ENCODE results near the gene MAP3K10.

The MAP3K10 gene

GRCh38 chr19:40221858-40222619 is 30.8 kb downstream of the MAP3K10 start:
- H3K36me3 ChIP-seq (ENCODE audit: control insufficient read depth, insufficient read depth, low read length), result no peaks in the 10 kb centered on the region
- H3K27me3 ChIP-seq (ENCODE audit: control insufficient read depth, insufficient read depth, low read length), result peaks cover 54% of the 10 kb centered on the region
- H3K9me3 ChIP-seq (ENCODE audit: control insufficient read depth, low read length), result no peaks in the 10 kb centered on the region
- peaks cover 25% of the 10 kb centered on the region for H3K4me1 ChIP-seq (ENCODE audit: control insufficient read depth, insufficient read depth, low read length)
- H3K4me3 ChIP-seq (ENCODE audit: low read length), result no peak overlapping the region
- H3K9ac ChIP-seq (ENCODE audit: low read length), result no peak overlapping the region

DNA sequence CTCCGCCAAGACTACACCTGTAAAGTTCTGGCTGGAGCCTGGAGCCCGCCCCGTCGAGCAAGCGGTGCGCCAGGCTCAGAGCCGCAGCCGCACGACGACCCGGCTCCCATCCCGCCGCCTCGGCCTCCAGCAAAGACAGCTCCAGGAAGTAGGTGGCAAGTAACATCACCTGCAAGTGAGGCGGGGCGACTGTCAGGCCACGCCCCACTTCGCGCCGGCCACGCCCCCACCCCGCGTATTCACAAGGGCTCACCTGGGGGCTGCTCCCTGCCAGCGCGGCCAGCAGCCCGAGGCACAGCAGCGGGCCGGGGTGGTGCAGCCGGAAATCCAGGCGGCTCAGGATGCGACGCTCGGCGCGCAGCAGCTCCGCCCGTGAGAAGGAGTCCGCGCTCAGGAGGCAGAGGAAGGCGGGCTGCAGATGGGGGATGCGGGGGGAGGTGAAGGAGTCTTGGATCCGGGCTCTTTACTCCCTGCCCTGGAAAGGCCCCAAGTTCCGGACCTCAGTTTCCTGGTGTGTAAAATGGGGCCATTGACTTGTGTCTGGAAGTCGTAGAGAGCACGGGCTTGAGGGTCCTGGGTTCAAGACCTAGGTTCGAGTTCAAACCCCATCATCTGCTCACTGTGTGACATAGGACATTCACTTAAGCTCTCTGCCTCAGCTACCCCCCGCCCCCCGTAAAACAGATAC is 32.1 kb downstream of the MAP3K10 start:
- Histone ChIP-seq H3K9ac (ENCODE audit: low read length) (no peak overlapping the region), H3K27me3 (ENCODE audit: control insufficient read depth, insufficient read depth, low read length) (peaks cover 48% of the 10 kb centered on the region), H3K4me3 (ENCODE audit: low read length) (no peak overlapping the region), H3K36me3 (ENCODE audit: control insufficient read depth, insufficient read depth, low read length) (no peaks in the 10 kb centered on the region), H3K9me3 (ENCODE audit: control insufficient read depth, low read length) (no peaks in the 10 kb centered on the region), H3K4me1 (ENCODE audit: control insufficient read depth, insufficient read depth, low read length) (peaks cover 19% of the 10 kb centered on the region)

GRCh38 chr19:40224342-40225150 is 33.3 kb downstream of the MAP3K10 start:
- H3K36me3 ChIP-seq (ENCODE audit: control insufficient read depth, insufficient read depth, low read length), result no peaks in the 10 kb centered on the region
- peaks cover 16% of the 10 kb centered on the region for H3K4me1 ChIP-seq (ENCODE audit: control insufficient read depth, insufficient read depth, low read length)
- H3K27me3 ChIP-seq (ENCODE audit: control insufficient read depth, insufficient read depth, low read length), result peaks cover 39% of the 10 kb centered on the region
- H3K9ac ChIP-seq (ENCODE audit: low read length), result no peak overlapping the region
- no peak overlapping the region for H3K4me3 ChIP-seq (ENCODE audit: low read length)
- H3K9me3 ChIP-seq (ENCODE audit: control insufficient read depth, low read length), result no peaks in the 10 kb centered on the region

DNA sequence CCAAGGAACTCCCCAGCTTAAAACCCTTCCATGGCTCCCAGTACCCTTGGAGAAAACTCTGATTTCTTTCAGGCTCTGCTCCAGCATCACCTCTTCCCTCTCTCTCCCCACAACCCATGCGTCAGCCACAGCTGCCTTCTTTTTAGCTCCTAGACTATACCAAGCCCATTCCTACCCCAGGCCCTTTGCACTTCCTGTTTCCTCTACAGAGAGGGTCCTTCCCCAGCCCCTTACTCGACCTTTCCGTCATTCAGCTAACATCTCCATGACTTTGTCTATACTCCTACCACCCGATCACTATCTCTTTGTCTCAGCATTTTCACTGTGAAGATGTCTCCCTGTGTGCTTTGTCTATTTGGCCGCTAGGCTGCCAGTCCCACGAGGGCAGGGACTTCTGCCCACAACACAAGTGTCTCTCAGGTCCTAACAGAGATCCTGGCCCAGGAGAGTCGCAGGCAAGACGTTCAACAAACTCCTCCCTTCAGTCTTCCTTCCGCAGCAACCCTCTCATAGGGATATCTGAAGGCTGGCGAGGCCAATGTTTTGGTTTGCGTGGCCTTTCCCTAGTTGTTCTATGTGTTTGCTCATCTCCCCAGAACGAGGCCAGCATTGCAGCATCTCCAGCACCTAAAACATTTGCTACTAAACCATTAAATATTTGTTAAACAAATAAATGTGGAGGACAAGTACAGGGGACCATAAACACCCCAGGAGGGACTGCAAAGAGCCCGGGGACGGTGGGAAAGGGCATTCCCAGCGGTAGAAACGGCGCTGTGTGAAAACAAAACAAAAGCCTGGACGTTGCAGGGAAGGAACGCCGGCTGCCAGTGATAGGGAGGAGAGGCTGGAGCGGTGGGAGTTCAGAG is 34.4 kb downstream of the MAP3K10 start:
- H3K4me3 ChIP-seq (ENCODE audit: low read length), result no peak overlapping the region
- H3K9ac ChIP-seq (ENCODE audit: low read length), result no peak overlapping the region

DNA sequence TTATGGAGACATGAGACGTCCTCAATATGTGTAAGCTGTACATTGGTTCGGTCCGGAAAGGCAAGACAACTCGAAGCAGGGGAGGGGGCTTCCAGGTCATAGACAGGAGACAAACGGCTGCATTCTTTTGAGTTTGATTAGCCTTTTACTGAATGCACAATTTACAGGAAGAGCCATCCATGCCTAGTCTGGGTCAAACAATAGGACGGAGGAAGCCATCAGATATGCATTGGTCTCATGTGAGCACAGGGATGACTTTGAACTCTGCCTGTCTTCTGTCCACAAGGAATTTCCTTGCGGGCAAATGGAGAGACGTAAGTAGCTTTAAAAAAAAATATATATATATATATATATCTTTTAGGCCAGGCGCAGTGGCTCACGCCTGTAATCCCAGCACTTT is 37.1 kb downstream of the MAP3K10 start:
- Histone ChIP-seq H3K27me3 (ENCODE audit: control insufficient read depth, insufficient read depth, low read length) (peaks cover 37% of the 10 kb centered on the region), H3K36me3 (ENCODE audit: control insufficient read depth, insufficient read depth, low read length) (no peaks in the 10 kb centered on the region), H3K4me1 (ENCODE audit: control insufficient read depth, insufficient read depth, low read length) (peaks cover 13% of the 10 kb centered on the region), H3K4me3 (ENCODE audit: low read length) (no peak overlapping the region), H3K9ac (ENCODE audit: low read length) (no peak overlapping the region), H3K9me3 (ENCODE audit: control insufficient read depth, low read length) (no peaks in the 10 kb centered on the region)

More for the DNA sequence above, 34.4 kb downstream of the MAP3K10 start:
- Histone ChIP-seq H3K4me1 (ENCODE audit: control insufficient read depth, insufficient read depth, low read length) (peaks cover 13% of the 10 kb centered on the region), H3K9me3 (ENCODE audit: control insufficient read depth, low read length) (no peaks in the 10 kb centered on the region), H3K36me3 (ENCODE audit: control insufficient read depth, insufficient read depth, low read length) (no peaks in the 10 kb centered on the region), H3K27me3 (ENCODE audit: control insufficient read depth, insufficient read depth, low read length) (peaks cover 38% of the 10 kb centered on the region)

DNA sequence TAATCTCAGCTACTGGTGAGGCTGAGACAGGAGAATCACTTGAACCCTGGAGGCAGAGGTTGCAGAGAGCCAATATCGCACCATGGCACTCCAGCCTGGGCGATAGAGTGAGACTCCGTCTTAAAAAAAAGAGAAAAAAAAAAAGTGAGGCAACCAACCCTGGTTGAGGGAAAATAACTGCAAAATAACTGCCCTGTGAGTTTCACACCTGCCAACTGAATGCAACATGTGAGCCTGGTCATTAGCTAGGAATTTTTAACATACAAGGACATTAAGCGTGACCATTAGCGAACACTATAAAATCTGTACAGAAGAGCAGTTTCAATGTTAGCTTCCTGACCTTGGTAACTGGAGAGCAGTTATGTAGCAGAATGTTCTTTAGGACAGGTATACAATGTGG is 37.6 kb downstream of the MAP3K10 start:
- H3K9ac ChIP-seq (ENCODE audit: low read length), result no peak overlapping the region
- H3K9me3 ChIP-seq (ENCODE audit: control insufficient read depth, low read length), result no peaks in the 10 kb centered on the region
- peaks cover 13% of the 10 kb centered on the region for H3K4me1 ChIP-seq (ENCODE audit: control insufficient read depth, insufficient read depth, low read length)
- no peaks in the 10 kb centered on the region for H3K36me3 ChIP-seq (ENCODE audit: control insufficient read depth, insufficient read depth, low read length)
- peaks cover 34% of the 10 kb centered on the region for H3K27me3 ChIP-seq (ENCODE audit: control insufficient read depth, insufficient read depth, low read length)
- H3K4me3 ChIP-seq (ENCODE audit: low read length), result no peak overlapping the region

GRCh38 chr19:40229484-40229883 is 38.3 kb downstream of the MAP3K10 start:
- Histone ChIP-seq H3K9ac (ENCODE audit: low read length) (no peak overlapping the region), H3K9me3 (ENCODE audit: control insufficient read depth, low read length) (no peaks in the 10 kb centered on the region), H3K4me3 (ENCODE audit: low read length) (no peak overlapping the region), H3K27me3 (ENCODE audit: control insufficient read depth, insufficient read depth, low read length) (peaks cover 30% of the 10 kb centered on the region), H3K4me1 (ENCODE audit: control insufficient read depth, insufficient read depth, low read length) (peaks cover 13% of the 10 kb centered on the region), H3K36me3 (ENCODE audit: control insufficient read depth, insufficient read depth, low read length) (no peaks in the 10 kb centered on the region)

DNA sequence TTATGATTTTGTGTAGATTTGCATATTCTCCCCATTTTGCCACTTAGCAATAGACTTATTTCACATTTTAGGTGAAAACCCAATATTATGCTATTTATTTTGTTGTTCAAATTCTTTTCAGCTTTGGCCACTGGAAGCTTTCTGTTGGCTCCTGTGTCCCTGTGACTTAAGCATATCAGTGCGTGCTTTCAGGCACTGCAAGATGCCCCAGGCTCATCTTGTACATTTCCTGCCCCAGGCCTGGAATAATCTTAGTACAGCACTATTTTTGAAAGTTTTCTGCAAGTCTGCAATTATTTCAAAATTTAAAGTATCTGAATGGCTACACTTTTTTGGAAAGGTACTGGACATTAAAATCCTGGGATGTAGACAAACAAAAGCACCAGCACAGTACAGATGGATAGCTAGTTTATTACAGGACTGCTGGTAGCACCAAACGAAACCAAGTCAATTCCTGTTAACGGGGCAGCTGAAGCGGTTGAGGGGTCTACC is 38.7 kb downstream of the MAP3K10 start:
- H3K4me3 ChIP-seq (ENCODE audit: low read length), result no peak overlapping the region
- peaks cover 26% of the 10 kb centered on the region for H3K27me3 ChIP-seq (ENCODE audit: control insufficient read depth, insufficient read depth, low read length)
- H3K4me1 ChIP-seq (ENCODE audit: control insufficient read depth, insufficient read depth, low read length), result peaks cover 13% of the 10 kb centered on the region
- no peaks in the 10 kb centered on the region for H3K9me3 ChIP-seq (ENCODE audit: control insufficient read depth, low read length)
- H3K9ac ChIP-seq (ENCODE audit: low read length), result no peak overlapping the region
- no peaks in the 10 kb centered on the region for H3K36me3 ChIP-seq (ENCODE audit: control insufficient read depth, insufficient read depth, low read length)

DNA sequence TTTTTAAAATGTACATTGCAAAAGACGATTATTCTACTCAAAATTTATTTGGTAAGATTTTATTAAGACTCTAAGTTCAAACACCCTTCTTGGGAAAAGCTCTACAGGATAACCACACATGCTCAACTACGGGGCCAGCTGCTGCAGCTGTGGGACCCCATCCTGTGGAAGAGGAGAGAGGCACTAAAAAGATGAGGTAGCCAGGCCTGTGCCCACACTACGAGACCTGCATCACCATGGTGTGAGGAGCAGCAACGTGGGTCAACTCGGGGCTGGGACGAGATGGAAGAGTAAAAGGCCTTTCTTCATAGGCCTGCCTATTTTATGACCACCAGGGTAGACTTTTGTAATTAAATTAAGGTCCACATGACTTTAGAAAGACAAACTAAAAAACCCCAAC is 39.8 kb downstream of the MAP3K10 start:
- H3K4me3 ChIP-seq (ENCODE audit: low read length), result no peak overlapping the region

GRCh38 chr19:40231544-40232424 is 40.6 kb downstream of the MAP3K10 start:
- Histone ChIP-seq H3K9ac (ENCODE audit: low read length) (no peak overlapping the region), H3K27me3 (ENCODE audit: control insufficient read depth, insufficient read depth, low read length) (peaks cover 8% of the 10 kb centered on the region), H3K36me3 (ENCODE audit: control insufficient read depth, insufficient read depth, low read length) (no peaks in the 10 kb centered on the region), H3K4me3 (ENCODE audit: low read length) (no peak overlapping the region), H3K9me3 (ENCODE audit: control insufficient read depth, low read length) (no peaks in the 10 kb centered on the region), H3K4me1 (ENCODE audit: control insufficient read depth, insufficient read depth, low read length) (peaks cover under 1% of the 10 kb centered on the region)

More for the DNA sequence above, 39.8 kb downstream of the MAP3K10 start:
- no peaks in the 10 kb centered on the region for H3K36me3 ChIP-seq (ENCODE audit: control insufficient read depth, insufficient read depth, low read length)
- H3K27me3 ChIP-seq (ENCODE audit: control insufficient read depth, insufficient read depth, low read length), result peaks cover 15% of the 10 kb centered on the region
- H3K9me3 ChIP-seq (ENCODE audit: control insufficient read depth, low read length), result no peaks in the 10 kb centered on the region
- no peak overlapping the region for H3K9ac ChIP-seq (ENCODE audit: low read length)
- H3K4me1 ChIP-seq (ENCODE audit: control insufficient read depth, insufficient read depth, low read length), result peaks cover 8% of the 10 kb centered on the region

Measured in mucosa of stomach (tissue), 1 donor.